Measurements from ENCODE around the gene TMEM256.

DNA sequence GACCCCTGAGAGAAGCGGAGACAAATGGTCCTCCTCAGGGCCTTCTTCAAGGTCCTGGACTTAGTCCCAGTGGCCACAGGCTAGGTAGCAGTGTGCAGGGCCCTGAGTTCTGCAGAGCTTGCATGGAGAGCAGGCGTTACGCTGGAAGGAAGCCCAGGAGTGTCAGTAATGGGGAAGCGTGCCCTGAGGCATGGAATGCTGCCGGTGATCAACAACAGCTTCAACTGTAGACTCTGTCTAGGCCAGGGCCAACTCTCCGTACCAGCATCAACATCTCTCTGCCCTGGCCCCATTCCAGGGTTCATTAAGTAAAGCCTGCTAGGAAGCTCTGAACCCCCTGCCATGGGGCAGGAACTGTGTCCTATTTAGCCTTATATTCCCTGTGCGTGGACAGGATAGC is 23.6 kb downstream of the TMEM256 start:
- TF ChIP-seq, protein P1, sequence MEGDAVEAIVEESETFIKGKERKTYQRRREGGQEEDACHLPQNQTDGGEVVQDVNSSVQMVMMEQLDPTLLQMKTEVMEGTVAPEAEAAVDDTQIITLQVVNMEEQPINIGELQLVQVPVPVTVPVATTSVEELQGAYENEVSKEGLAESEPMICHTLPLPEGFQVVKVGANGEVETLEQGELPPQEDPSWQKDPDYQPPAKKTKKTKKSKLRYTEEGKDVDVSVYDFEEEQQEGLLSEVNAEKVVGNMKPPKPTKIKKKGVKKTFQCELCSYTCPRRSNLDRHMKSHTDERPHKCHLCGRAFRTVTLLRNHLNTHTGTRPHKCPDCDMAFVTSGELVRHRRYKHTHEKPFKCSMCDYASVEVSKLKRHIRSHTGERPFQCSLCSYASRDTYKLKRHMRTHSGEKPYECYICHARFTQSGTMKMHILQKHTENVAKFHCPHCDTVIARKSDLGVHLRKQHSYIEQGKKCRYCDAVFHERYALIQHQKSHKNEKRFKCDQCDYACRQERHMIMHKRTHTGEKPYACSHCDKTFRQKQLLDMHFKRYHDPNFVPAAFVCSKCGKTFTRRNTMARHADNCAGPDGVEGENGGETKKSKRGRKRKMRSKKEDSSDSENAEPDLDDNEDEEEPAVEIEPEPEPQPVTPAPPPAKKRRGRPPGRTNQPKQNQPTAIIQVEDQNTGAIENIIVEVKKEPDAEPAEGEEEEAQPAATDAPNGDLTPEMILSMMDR (conservative IDR thresholded peaks at IDR 0.05), result no peak
- no peak for TF ChIP-seq EZH2 (IDR thresholded peaks at IDR 0.05; ENCODE audit: low read depth)
